Measurements from ENCODE around the gene RTL1. TPM values are rescaled to one million over a fixed set of nuclear protein-coding genes. Genes with fewer than 3 reads are reported as not detected.

Gene RTL1
- total and polyA plus RNA-seq, 2 of the 8 experiments (the other 6 are each of a cell fraction or from before 2014, with no cell fraction given) = not detected

DNA sequence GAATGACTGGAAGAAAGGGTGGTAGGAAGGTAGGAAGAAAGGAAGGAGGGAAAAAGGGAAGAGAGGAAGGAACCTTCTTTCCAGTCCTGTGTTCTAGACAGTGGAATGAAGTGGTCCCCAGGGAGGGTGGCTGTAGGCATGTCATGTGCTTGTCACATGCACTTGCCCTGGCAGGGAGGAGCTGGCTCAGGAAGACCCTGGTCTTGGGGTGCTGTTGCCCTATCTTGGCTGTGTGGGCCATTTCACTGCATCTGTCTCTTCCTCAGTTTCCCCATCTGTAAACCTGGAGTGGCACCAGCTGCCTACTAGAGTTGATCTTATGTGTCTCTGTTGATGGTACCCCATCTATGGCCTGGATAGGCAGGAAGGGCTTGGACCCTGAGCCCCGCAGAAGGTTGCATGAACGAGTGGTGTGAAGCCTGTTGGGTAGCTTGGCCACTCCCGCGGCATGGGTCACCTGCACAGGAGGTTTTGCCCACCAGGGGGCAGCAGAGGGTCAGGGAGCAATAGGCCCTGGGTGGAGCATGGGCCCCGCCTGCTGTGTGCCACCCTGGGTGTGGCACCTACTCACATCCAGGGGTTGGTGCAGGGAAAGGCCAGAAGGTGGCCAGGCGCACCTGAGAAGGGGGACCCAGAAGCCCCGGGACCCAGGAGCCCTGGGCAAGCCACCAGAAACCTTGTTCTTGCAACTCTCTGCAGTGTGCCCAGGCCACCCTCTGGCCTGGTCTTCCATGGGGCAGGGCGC is 52.5 kb downstream of the RTL1 start (continued):
- TF ChIP-seq, protein P1, sequence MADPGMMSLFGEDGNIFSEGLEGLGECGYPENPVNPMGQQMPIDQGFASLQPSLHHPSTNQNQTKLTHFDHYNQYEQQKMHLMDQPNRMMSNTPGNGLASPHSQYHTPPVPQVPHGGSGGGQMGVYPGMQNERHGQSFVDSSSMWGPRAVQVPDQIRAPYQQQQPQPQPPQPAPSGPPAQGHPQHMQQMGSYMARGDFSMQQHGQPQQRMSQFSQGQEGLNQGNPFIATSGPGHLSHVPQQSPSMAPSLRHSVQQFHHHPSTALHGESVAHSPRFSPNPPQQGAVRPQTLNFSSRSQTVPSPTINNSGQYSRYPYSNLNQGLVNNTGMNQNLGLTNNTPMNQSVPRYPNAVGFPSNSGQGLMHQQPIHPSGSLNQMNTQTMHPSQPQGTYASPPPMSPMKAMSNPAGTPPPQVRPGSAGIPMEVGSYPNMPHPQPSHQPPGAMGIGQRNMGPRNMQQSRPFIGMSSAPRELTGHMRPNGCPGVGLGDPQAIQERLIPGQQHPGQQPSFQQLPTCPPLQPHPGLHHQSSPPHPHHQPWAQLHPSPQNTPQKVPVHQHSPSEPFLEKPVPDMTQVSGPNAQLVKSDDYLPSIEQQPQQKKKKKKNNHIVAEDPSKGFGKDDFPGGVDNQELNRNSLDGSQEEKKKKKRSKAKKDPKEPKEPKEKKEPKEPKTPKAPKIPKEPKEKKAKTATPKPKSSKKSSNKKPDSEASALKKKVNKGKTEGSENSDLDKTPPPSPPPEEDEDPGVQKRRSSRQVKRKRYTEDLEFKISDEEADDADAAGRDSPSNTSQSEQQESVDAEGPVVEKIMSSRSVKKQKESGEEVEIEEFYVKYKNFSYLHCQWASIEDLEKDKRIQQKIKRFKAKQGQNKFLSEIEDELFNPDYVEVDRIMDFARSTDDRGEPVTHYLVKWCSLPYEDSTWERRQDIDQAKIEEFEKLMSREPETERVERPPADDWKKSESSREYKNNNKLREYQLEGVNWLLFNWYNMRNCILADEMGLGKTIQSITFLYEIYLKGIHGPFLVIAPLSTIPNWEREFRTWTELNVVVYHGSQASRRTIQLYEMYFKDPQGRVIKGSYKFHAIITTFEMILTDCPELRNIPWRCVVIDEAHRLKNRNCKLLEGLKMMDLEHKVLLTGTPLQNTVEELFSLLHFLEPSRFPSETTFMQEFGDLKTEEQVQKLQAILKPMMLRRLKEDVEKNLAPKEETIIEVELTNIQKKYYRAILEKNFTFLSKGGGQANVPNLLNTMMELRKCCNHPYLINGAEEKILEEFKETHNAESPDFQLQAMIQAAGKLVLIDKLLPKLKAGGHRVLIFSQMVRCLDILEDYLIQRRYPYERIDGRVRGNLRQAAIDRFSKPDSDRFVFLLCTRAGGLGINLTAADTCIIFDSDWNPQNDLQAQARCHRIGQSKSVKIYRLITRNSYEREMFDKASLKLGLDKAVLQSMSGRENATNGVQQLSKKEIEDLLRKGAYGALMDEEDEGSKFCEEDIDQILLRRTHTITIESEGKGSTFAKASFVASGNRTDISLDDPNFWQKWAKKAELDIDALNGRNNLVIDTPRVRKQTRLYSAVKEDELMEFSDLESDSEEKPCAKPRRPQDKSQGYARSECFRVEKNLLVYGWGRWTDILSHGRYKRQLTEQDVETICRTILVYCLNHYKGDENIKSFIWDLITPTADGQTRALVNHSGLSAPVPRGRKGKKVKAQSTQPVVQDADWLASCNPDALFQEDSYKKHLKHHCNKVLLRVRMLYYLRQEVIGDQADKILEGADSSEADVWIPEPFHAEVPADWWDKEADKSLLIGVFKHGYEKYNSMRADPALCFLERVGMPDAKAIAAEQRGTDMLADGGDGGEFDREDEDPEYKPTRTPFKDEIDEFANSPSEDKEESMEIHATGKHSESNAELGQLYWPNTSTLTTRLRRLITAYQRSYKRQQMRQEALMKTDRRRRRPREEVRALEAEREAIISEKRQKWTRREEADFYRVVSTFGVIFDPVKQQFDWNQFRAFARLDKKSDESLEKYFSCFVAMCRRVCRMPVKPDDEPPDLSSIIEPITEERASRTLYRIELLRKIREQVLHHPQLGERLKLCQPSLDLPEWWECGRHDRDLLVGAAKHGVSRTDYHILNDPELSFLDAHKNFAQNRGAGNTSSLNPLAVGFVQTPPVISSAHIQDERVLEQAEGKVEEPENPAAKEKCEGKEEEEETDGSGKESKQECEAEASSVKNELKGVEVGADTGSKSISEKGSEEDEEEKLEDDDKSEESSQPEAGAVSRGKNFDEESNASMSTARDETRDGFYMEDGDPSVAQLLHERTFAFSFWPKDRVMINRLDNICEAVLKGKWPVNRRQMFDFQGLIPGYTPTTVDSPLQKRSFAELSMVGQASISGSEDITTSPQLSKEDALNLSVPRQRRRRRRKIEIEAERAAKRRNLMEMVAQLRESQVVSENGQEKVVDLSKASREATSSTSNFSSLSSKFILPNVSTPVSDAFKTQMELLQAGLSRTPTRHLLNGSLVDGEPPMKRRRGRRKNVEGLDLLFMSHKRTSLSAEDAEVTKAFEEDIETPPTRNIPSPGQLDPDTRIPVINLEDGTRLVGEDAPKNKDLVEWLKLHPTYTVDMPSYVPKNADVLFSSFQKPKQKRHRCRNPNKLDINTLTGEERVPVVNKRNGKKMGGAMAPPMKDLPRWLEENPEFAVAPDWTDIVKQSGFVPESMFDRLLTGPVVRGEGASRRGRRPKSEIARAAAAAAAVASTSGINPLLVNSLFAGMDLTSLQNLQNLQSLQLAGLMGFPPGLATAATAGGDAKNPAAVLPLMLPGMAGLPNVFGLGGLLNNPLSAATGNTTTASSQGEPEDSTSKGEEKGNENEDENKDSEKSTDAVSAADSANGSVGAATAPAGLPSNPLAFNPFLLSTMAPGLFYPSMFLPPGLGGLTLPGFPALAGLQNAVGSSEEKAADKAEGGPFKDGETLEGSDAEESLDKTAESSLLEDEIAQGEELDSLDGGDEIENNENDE (IDR thresholded peaks at IDR 0.05; ENCODE audit: insufficient replicate concordance, low read length) = no peak
- no peak for TF ChIP-seq TCF12 (IDR thresholded peaks at IDR 0.05; ENCODE audit: low read depth, low read length)
- TF ChIP-seq, protein P2, sequence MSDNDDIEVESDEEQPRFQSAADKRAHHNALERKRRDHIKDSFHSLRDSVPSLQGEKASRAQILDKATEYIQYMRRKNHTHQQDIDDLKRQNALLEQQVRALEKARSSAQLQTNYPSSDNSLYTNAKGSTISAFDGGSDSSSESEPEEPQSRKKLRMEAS (IDR thresholded peaks at IDR 0.05) = 0 out of 2 replicates have a peak, but pooled peaks have one; percentile 41
- TF ChIP-seq RAD21 (IDR thresholded peaks at IDR 0.05 in 1 of 2, conservative IDR thresholded peaks at IDR 0.05 in 1 of 2; ENCODE audit: low read depth in 2 of 2, low read length in 2 of 2) = peak; percentile 79 to 82
- no peak for TF ChIP-seq SIN3A (conservative IDR thresholded peaks at IDR 0.05 in 1 of 2, IDR thresholded peaks at IDR 0.05 in 1 of 2; ENCODE audit: low read depth in 1 of 2, low read length in 2 of 2)

Measured in H1 (cell line).